Caki2 (cell line): ENCODE measurements around the gene KCNJ12. TPM values are rescaled to one million over a fixed set of nuclear protein-coding genes. Genes with fewer than 3 reads are reported as not detected.
"Not testable (repeated sequence)": the region's sequence is repeated elsewhere in the genome, so short reads cannot be mapped to it uniquely, and the experiment has no call there.

Source experiments
- DNase-seq: peaks from one replicate; pipeline ENCODE4 v3.0.0-alpha.2; 2015; ENCODE audit warnings: low read depth
- in situ Hi-C: cut with HindIII; loops from 2 replicates; pipeline ENCODE4 v1.10.0; 2016; ENCODE audit warnings: low sequenced_read_pairs, low pct_unique_long_range_greater_than_20kb, mixed read lengths
- total RNA-seq: library from RNA; depleted of rRNA; stranded (reverse); fragments of >200 nt; shearing (Covaris generic); gene quantifications from 2 replicates; pipeline ENCODE4 v1.2.3, GENCODE V29; 2014; ENCODE audit warnings: low replicate concordance

KCNJ12 gene
- total RNA-seq, 1 experiment from 2014 or later = 0.07 TPM

GRCh38 chr17:21399474-21400186, 23.5 kb downstream of the KCNJ12 start:
- in situ Hi-C loops = no loop called here
- no peak for DNase-seq

- in situ Hi-C loops, DNase-seq: not testable (repeated sequence)
These were observed 24.0 kb downstream of the KCNJ12 start for GRCh38 chr17:21400187-21400569.

GRCh38 chr17:21400816-21401593, 24.8 kb downstream of the KCNJ12 start:
- no peak for DNase-seq

GRCh38 chr17:21402166-21402571, 26.0 kb downstream of the KCNJ12 start:
- peak; percentile 80 for DNase-seq
- in situ Hi-C loops = not testable (repeated sequence)

More at GRCh38 chr17:21400816-21401593, 24.8 kb downstream of the KCNJ12 start:
- in situ Hi-C loops = no loop called here

GRCh38 chr17:21402926-21403325, 26.8 kb downstream of the KCNJ12 start:
- in situ Hi-C loops = not testable (repeated sequence)

GRCh38 chr17:21404106-21404505, 27.9 kb downstream of the KCNJ12 start:
- in situ Hi-C loops, DNase-seq: not testable (repeated sequence)

More at GRCh38 chr17:21402926-21403325, 26.8 kb downstream of the KCNJ12 start:
- not testable (repeated sequence) for DNase-seq

GRCh38 chr17:21404539-21404938, 28.4 kb downstream of the KCNJ12 start:
- in situ Hi-C loops, DNase-seq: not testable (repeated sequence)

GRCh38 chr17:21404956-21405731, 29.0 kb downstream of the KCNJ12 start:
- DNase-seq, in situ Hi-C loops: not testable (repeated sequence)

GRCh38 chr17:21405904-21406400, 29.8 kb downstream of the KCNJ12 start:
- DNase-seq, in situ Hi-C loops: not testable (repeated sequence)

GRCh38 chr17:21406616-21407404, 30.7 kb downstream of the KCNJ12 start:
- in situ Hi-C loops, DNase-seq: not testable (repeated sequence)

GRCh38 chr17:21407752-21408151, 31.6 kb downstream of the KCNJ12 start:
- DNase-seq, in situ Hi-C loops: not testable (repeated sequence)

- in situ Hi-C loops, DNase-seq: not testable (repeated sequence)
These were observed 32.1 kb downstream of the KCNJ12 start for GRCh38 chr17:21408224-21408623.

- DNase-seq, in situ Hi-C loops: not testable (repeated sequence)
These were observed 32.7 kb downstream of the KCNJ12 start for GRCh38 chr17:21408766-21409300.

GRCh38 chr17:21409388-21409787, 33.2 kb downstream of the KCNJ12 start:
- in situ Hi-C loops, DNase-seq: not testable (repeated sequence)

GRCh38 chr17:21409971-21410370, 33.8 kb downstream of the KCNJ12 start:
- in situ Hi-C loops, DNase-seq: not testable (repeated sequence)

GRCh38 chr17:21410371-21410770, 34.2 kb downstream of the KCNJ12 start:
- DNase-seq, in situ Hi-C loops: not testable (repeated sequence)
